ENCODE data around the gene CSAD.

The CSAD gene

GRCh38 chr12:53200458-53201176, 19.9 kb upstream of the CSAD start:
- no peak for DNase-seq (ENCODE audit: extremely low read depth in 1 of 2, low read depth in 1 of 2)

- no peak for DNase-seq (ENCODE audit: extremely low read depth in 1 of 2, low read depth in 1 of 2)
Observed at GRCh38 chr12:53200107-53200457, 19.4 kb upstream of the CSAD start.

GRCh38 chr12:53199700-53200099, 19.0 kb upstream of the CSAD start:
- DNase-seq (ENCODE audit: extremely low read depth in 1 of 2, low read depth in 1 of 2) = no peak

- DNase-seq (ENCODE audit: extremely low read depth in 1 of 2, low read depth in 1 of 2) = no peak
Observed at GRCh38 chr12:53198486-53199110, 17.9 kb upstream of the CSAD start.

GRCh38 chr12:53197011-53197640, 16.4 kb upstream of the CSAD start:
- no peak for DNase-seq (ENCODE audit: extremely low read depth in 1 of 2, low read depth in 1 of 2)

GRCh38 chr12:53196486-53196885, 15.8 kb upstream of the CSAD start:
- DNase-seq (ENCODE audit: extremely low read depth in 1 of 2, low read depth in 1 of 2) = no peak

GRCh38 chr12:53195516-53196420, 15.0 kb upstream of the CSAD start:
- no peak for DNase-seq (ENCODE audit: extremely low read depth in 1 of 2, low read depth in 1 of 2)

GRCh38 chr12:53194973-53195372, 14.2 kb upstream of the CSAD start:
- no peak for DNase-seq (ENCODE audit: extremely low read depth in 1 of 2, low read depth in 1 of 2)

- no peak for DNase-seq (ENCODE audit: extremely low read depth in 1 of 2, low read depth in 1 of 2)
Observed at GRCh38 chr12:53193985-53194716, 13.4 kb upstream of the CSAD start.

GRCh38 chr12:53193040-53193439, 12.3 kb upstream of the CSAD start:
- DNase-seq (ENCODE audit: extremely low read depth in 1 of 2, low read depth in 1 of 2) = no peak

GRCh38 chr12:53192531-53193021, 11.9 kb upstream of the CSAD start:
- no peak for DNase-seq (ENCODE audit: extremely low read depth in 1 of 2, low read depth in 1 of 2)

- no peak for DNase-seq (ENCODE audit: extremely low read depth in 1 of 2, low read depth in 1 of 2)
Observed at GRCh38 chr12:53191885-53192530, 11.3 kb upstream of the CSAD start.

GRCh38 chr12:53191096-53191884, 10.6 kb upstream of the CSAD start:
- DNase-seq (ENCODE audit: extremely low read depth in 1 of 2, low read depth in 1 of 2) = no peak

GRCh38 chr12:53190108-53190729, 9.5 kb upstream of the CSAD start:
- no peak for DNase-seq (ENCODE audit: extremely low read depth in 1 of 2, low read depth in 1 of 2)

- DNase-seq (ENCODE audit: extremely low read depth in 1 of 2, low read depth in 1 of 2) = no peak
Observed at GRCh38 chr12:53187145-53187899, 6.6 kb upstream of the CSAD start.

- no peak for DNase-seq (ENCODE audit: extremely low read depth in 1 of 2, low read depth in 1 of 2)
Observed at GRCh38 chr12:53186745-53187144, 6.0 kb upstream of the CSAD start.

- no peak for DNase-seq (ENCODE audit: extremely low read depth in 1 of 2, low read depth in 1 of 2)
Observed at GRCh38 chr12:53185582-53186153, 4.9 kb upstream of the CSAD start.

- no peak for DNase-seq (ENCODE audit: extremely low read depth in 1 of 2, low read depth in 1 of 2)
Observed at GRCh38 chr12:53184828-53185227, 4.1 kb upstream of the CSAD start.
